SK-N-SH (cell line): ENCODE results near the gene TESMIN. TPM values are rescaled to one million over a fixed set of nuclear protein-coding genes. Genes with fewer than 3 reads are reported as not detected.

Experiments
- CTCF ChIA-PET: fragments of 300-600, 350-600 bp; formaldehyde crosslinking; extraction: SDS; loops from one replicate; lab custom pipeline; 2021; lab: Yijun Ruan, JAX
- POLR2A ChIA-PET: fragments of 350-600 bp; sonication (Branson Sonifier 250); formaldehyde crosslinking; extraction: SDS; loops from one replicate; lab custom pipeline; 2020; ENCODE audit warnings: antibody characterized with exemption, inconsistent platforms; lab: Yijun Ruan, JAX
- DNase-seq: peaks from one replicate; pipeline ENCODE4 v3.0.0; 2012
- H2AFZ ChIP-seq: fragments of 200-600 bp; sonication (generic); 2 replicates; pipeline ENCODE4 v1.8.1; 2016; ENCODE audit warnings: antibody characterized with exemption, mild to moderate bottlenecking, low read depth
- H3F3A ChIP-seq: fragments of 200-600 bp; sonication (generic); replicated peaks from 2 replicates; pipeline ENCODE3; 2016; ENCODE audit warnings: antibody characterized with exemption, mild to moderate bottlenecking; ENCODE audit not compliant: insufficient read depth
- H3K27ac ChIP-seq, 2 experiments: fragments of 200-500 bp in 1 of 2; fragments of 200-600 bp in 1 of 2; sonication (Bioruptor generic) in 1 of 2; sonication (generic), shearing (Covaris generic) in 1 of 2; 2 replicates each; pipeline versions ENCODE4 v1.5.1 to v1.6.1; 2014 to 2016; ENCODE audit warnings: low read depth in 2 of 2, inconsistent platforms in 1 of 2, low read length in 1 of 2, mild to moderate bottlenecking in 1 of 2, mixed read lengths in 1 of 2
- H3K27me3 ChIP-seq: fragments of 200-600 bp; sonication (generic), shearing (Covaris generic); 2 replicates; pipeline ENCODE4 v1.6.1; 2016; ENCODE audit warnings: mixed run types; ENCODE audit not compliant: insufficient read depth
- H3K36me3 ChIP-seq, 2 experiments: fragments of 200-500 bp in 1 of 2; fragments of 200-600 bp in 1 of 2; sonication (Bioruptor generic) in 1 of 2; sonication (generic) in 1 of 2; replicated peaks in 1 of 2; 2 replicates each; pipeline versions ENCODE3 to v1.5.1; 2014 to 2016; ENCODE audit warnings: low read length in 1 of 2, mild to moderate bottlenecking in 1 of 2; ENCODE audit not compliant: insufficient read depth in 2 of 2, control insufficient read depth in 1 of 2
- H3K4me1 ChIP-seq, 2 experiments: fragments of 200-500 bp in 1 of 2; fragments of 200-600 bp in 1 of 2; sonication (Bioruptor generic) in 1 of 2; sonication (generic), shearing (Covaris generic) in 1 of 2; 2 replicates each; pipeline versions ENCODE4 v1.5.1 to v1.6.1; 2014 to 2016; ENCODE audit warnings: low read depth in 1 of 2, low read length in 1 of 2, mixed run types in 1 of 2; ENCODE audit not compliant: insufficient read depth in 2 of 2, control insufficient read depth in 1 of 2
- H3K4me2 ChIP-seq: fragments of 200-600 bp; sonication (generic), shearing (Covaris generic); 2 replicates; pipeline ENCODE4 v1.6.1; 2017; ENCODE audit warnings: mixed run types
- H3K4me3 ChIP-seq, 2 experiments: fragments of 200-500 bp in 1 of 2; fragments of 200-600 bp in 1 of 2; sonication (Bioruptor generic) in 1 of 2; sonication (generic), shearing (Covaris generic) in 1 of 2; 2 replicates each; pipeline versions ENCODE4 v1.5.1 to v1.8.1; 2014 to 2016; ENCODE audit warnings: low read depth in 2 of 2, inconsistent platforms in 1 of 2, low read length in 1 of 2, mild to moderate bottlenecking in 1 of 2, mixed read lengths in 1 of 2, moderate library complexity in 1 of 2
- H3K79me2 ChIP-seq: fragments of 200-600 bp; sonication (generic); 2 replicates; pipeline ENCODE4 v1.8.1; 2017; ENCODE audit warnings: mild to moderate bottlenecking; ENCODE audit not compliant: insufficient read depth
- H3K9ac ChIP-seq: fragments of 200-600 bp; sonication (generic); 2 replicates; pipeline ENCODE4 v1.6.1; 2017; ENCODE audit warnings: mixed run types
- H3K9me2 ChIP-seq: fragments of 200-600 bp; sonication (generic); 2 replicates; pipeline ENCODE4 v1.6.1; 2017; ENCODE audit warnings: mixed run types
- H3K9me3 ChIP-seq: fragments of 200-600 bp; sonication (generic); 2 replicates; pipeline ENCODE4 v1.6.1; 2017; ENCODE audit warnings: mixed run types, mild to moderate bottlenecking, moderate library complexity
- H4K20me1 ChIP-seq: fragments of 200-600 bp; sonication (generic); 2 replicates; pipeline ENCODE4 v1.6.1; 2017; ENCODE audit warnings: mild to moderate bottlenecking, mixed run types; ENCODE audit not compliant: insufficient read depth
- FOSL2 ChIP-seq: IDR thresholded peaks from 2 replicates; pipeline ENCODE4 v1.4.0; 2012; ENCODE audit warnings: low read depth, mild to moderate bottlenecking, moderate library complexity, borderline replicate concordance
- FOXM1 ChIP-seq: IDR thresholded peaks from 2 replicates; pipeline ENCODE4 v1.4.0; 2012; ENCODE audit warnings: low read depth, mild to moderate bottlenecking
- JUND ChIP-seq: IDR thresholded peaks from 2 replicates; pipeline ENCODE4 v1.4.0; 2012
- MAX ChIP-seq: IDR thresholded peaks from 2 replicates; pipeline ENCODE4 v1.4.0; 2012; ENCODE audit warnings: low read depth
- MEF2A ChIP-seq: IDR thresholded peaks from 2 replicates; pipeline ENCODE4 v1.4.0; 2012; ENCODE audit warnings: low read depth, borderline replicate concordance
- NRF1 ChIP-seq: IDR thresholded peaks from 2 replicates; pipeline ENCODE4 v1.6.1; 2012; ENCODE audit warnings: low read depth, mild to moderate bottlenecking, low read length
- PBX3 ChIP-seq: IDR thresholded peaks from 2 replicates; pipeline ENCODE4; 2012
- REST ChIP-seq: IDR thresholded peaks from 2 replicates; pipeline ENCODE4 v1.6.1; 2012; ENCODE audit warnings: mild to moderate bottlenecking, low read depth, low read length, moderate library complexity
- RFX5 ChIP-seq: IDR thresholded peaks from 2 replicates; pipeline ENCODE4 v1.6.1; 2012; ENCODE audit warnings: mild to moderate bottlenecking, improper control_type of control experiment, low read length
- TEAD4 ChIP-seq: IDR thresholded peaks from 2 replicates; pipeline ENCODE4 v1.4.0; 2012; ENCODE audit warnings: mild to moderate bottlenecking, borderline replicate concordance; ENCODE audit not compliant: insufficient read depth
- WGBS: methylation state at CpG from one replicate; pipeline ENCODE4 v1.1.6; 2017; ENCODE audit warnings: low lambda C conversion rate; 5-methylcytosine and 5-hydroxymethylcytosine counted together
- polyA plus RNA-seq, 3 experiments: library from polyadenylated mRNA; depleted of rRNA; stranded (reverse); fragments of >200 nt; gene quantifications; 2 replicates each; pipeline ENCODE4 v1.2.3, GENCODE V29; 2012

Gene TESMIN
- polyA plus RNA-seq, 1 of the 3 experiments (the other 2 are of a cell fraction), result 3.5 TPM

- no peak for TF ChIP-seq NRF1
Observed at GRCh38 chr11:68683536-68684384, 67.6 kb downstream of the TESMIN start (continued).

DNA sequence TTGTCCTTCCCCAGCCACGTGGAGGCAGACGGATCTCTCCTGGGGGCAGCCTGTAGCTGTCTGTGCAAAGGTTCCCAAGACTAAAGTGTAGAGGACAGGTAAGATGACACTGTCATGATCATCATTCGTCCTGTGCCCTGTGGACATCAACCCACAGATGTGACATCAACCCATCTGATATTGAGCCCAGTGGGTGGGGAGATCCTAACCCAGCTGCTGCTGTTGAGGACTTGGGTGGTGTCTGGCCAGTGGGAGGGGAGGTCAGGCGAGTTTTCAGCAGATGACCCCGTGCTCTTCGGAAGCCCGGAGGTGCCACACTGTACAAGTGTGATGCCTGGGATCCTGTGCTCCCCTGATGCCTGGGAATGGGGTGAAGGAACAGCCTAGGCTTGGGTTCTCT lies 68.2 kb downstream of the TESMIN start:
- H3K4me1 ChIP-seq, result peaks cover 0 to 37% of the 10 kb centered on the region in 2 experiments; a peak in 1 of 4 replicates
- 95% methylated on average over 2 of the region's 7 CpGs for WGBS
- POLR2A ChIA-PET, result interaction anchor here (1.2 kb wide), 1 partner anchor 207 kb away, joined by 3 read pairs; no protein-coding TSS in a partner anchor

More for the DNA sequence above, 68.2 kb downstream of the TESMIN start:
- CTCF ChIA-PET, result no interaction called here
- TF ChIP-seq TEAD4 (no peak), JUND (no peak), FOXM1 (no peak), REST (no peak), PBX3 (no peak), RFX5 (no peak), MEF2A (no peak), FOSL2 (no peak), MAX (no peak)
- TF ChIP-seq, all 33 proteins: peak for 0
- H3K9me2 ChIP-seq, result no peaks in the 10 kb centered on the region
- no peak overlapping the region for H2AFZ ChIP-seq
- no peaks in the 10 kb centered on the region for H3K79me2 ChIP-seq
- no peaks in the 10 kb centered on the region for H3K36me3 ChIP-seq
- H3F3A ChIP-seq, result no peaks in the 10 kb centered on the region
- no peaks in the 10 kb centered on the region for H4K20me1 ChIP-seq
- H3K27me3 ChIP-seq, result peaks cover 39% of the 10 kb centered on the region
- DNase-seq, result no peak
- H3K4me3 ChIP-seq, result no peak overlapping the region
- H3K9ac ChIP-seq, result no peak overlapping the region
- H3K4me2 ChIP-seq, result no peak overlapping the region
- H3K27ac ChIP-seq, result no peak overlapping the region
- H3K9me3 ChIP-seq, result no peaks in the 10 kb centered on the region
